NCI-H2227 treated with DMSO at 0.1 percent for 48 hours (cell line): ENCODE data around the gene ZNF304.
A peak's percentile ranks its signal among the peaks of the same experiment; 100 is the strongest.

Experiments used
- DNase-seq: peaks from one replicate; lab custom pipeline; 2025; lab: John Stamatoyannopoulos, UW

ZNF304 gene

GRCh38 chr19:57350877-57351805 lies at the start of gene ZNF304:
Gene ZNF304, plus strand, starts transcription at chr19:57351271. Its CDS starts 394 bp downstream, at chr19:57351665.
- DNase-seq, result peak; percentile 100

GRCh38 chr19:57302020-57302465 lies 49.0 kb upstream of the ZNF304 start:
- no peak for DNase-seq

DNA sequence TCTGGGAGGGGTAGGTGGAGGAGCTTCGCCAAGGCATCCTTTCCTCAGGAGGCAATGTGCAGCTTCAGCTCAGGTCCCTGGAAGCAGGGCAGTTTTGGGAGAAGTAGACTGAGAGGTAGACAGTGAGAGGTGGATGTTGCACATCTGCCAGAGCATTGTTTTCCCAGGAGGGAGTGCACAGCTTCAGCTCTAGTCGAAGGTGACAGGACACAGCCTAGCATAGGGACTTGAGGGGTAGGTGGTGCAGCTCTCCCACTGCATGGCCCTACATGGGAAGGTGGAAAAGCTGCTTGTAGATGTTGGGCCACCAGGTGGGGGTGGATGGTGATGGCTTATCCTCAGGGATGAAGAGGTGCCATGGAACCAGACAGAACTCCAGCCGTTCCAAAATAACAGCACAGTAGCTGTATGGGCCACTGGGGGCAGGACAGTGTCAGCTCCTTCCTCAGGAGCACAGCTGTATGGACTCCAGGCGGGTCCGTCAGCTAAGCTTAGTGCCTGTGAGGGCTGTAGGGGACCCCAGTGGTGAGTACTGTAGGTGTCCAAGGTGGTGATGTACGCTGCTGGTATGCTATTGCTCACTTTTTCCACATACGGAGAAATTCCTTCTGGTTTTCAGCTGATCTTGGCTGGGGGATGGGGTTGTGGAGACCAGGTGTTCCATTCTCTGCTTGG lies 48.2 kb upstream of the ZNF304 start:
- DNase-seq, result no peak

GRCh38 chr19:57305056-57305455 lies 46.0 kb upstream of the ZNF304 start:
- DNase-seq, result no peak

DNA sequence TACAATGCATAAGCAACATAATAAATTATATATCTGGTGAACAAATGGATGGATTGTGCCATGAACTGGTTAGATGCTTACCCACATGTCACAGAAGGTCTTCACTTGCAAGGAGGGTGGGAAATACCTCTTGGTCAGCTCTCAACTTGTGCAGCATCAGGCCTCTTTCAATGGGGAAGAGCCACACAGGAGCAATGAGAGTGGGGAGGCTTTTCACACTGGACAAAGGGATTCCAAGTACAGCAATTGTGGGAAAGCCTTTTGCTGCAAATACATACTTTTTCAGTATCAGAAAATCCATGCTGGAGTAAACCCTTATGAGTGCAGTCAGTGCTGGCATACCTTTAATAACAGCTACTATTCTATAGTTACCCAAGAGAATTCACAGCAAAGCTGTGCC lies 42.6 kb upstream of the ZNF304 start:
- no peak for DNase-seq

DNA sequence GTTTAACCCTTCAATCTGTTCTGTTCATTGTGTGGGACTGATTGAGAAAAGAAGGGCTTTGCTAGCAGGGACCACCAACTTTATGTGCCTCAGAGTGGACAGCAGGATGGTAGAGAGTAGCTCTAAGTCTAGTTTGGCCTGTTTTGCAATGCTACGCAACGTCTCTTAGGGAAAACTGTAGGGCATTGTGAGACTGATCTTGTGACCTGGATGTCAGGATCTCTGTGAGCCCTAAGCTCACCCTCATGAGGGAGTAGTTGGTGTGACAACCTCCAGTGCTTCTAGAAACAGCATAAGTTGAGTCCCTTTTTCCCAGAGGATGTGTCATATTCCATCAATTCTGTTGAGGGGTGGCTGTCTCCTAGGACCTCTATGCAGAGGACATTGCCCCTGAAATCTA lies 40.3 kb upstream of the ZNF304 start:
- no peak for DNase-seq

GRCh38 chr19:57314146-57314545 lies 36.9 kb upstream of the ZNF304 start:
- no peak for DNase-seq

- peak; percentile 82 for DNase-seq
These were observed 33.6 kb upstream of the ZNF304 start for GRCh38 chr19:57317503-57317902.

- DNase-seq, result no peak
These were observed 31.2 kb upstream of the ZNF304 start for GRCh38 chr19:57319869-57320179.

DNA sequence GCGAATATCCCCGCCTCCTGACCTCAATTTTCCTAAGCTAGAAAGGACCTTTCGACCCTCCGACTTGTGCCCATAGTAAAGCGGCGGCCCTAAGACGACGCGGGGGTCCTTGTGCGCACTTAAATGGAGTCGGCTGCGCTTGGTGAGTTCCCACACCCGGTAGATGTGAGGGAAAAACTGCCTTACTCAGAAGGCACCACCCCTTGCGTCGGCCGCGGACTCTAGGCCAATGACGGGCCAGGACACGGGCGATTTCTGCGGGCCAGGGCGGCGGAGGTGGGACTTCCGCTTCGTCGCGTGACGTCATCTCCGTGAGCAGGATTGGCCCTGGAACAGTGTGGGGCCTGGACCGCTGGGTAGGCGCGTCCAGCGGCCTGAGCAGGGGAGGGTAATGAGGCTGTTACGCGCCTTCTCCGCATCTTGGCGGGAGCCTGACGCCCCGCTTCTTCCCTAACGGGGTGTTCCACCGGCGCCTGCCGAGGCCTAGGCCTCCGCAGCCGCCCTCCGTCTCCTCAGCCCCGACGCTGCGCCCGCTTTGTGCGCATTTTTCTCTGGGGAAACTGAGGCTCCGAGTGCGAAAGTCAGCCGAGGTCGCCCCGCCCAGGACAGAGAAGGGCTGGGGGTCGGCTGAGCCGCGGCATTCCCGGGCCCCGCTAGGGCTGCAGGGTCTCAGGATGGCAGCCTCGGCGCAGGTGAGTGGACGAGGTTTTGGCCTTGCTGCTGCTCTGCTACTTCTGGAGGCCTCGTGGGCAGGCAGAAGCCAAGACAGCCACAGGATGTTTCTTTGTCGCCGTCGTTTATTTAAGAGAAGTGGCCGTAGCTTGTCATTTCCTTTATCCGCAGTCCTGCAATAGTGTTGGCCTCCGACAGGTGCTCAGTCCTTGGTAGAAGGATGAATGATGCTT lies 30.6 kb upstream of the ZNF304 start, which contains the start of gene ZNF543:
TSS of gene ZNF543 (plus strand) at position 293 of the 905 bp plus-strand sequence. CDS start at position 675, 382 bp downstream.
- peak; percentile 99 for DNase-seq

GRCh38 chr19:57321116-57321515 lies 30.0 kb upstream of the ZNF304 start:
- DNase-seq, result no peak

DNA sequence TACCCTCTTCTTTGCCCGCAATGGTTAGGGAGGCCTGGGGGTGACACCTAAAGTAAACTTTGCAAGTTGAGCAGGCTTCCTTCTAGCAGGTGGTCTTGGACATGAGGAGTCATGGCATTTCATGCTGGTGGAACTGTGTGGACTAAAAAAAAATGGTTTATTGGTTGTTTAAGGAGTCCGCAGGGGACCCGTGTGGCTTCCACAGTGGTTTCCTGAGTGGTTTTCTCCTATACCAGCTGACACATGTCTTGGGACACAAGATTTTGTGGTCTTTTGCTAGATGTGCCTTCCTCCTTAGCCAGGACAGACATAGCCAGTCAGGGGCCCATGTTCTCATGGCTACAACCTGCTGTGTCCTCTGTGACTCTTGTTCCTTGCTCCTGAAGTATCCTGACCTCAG lies 29.3 kb upstream of the ZNF304 start:
- no peak for DNase-seq

GRCh38 chr19:57324992-57325391 lies 26.1 kb upstream of the ZNF304 start:
- no peak for DNase-seq

DNA sequence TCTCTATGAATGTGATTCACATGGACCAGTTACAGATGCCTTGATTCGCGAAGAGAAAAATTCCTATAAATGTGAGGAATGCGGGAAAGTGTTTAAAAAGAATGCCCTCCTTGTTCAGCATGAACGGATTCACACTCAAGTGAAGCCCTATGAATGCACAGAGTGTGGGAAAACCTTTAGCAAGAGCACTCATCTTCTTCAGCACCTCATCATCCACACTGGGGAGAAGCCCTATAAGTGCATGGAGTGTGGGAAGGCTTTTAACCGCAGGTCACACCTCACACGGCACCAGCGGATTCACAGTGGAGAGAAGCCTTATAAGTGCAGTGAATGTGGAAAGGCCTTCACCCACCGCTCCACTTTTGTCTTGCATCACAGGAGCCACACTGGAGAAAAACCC lies 23.1 kb upstream of the ZNF304 start:
- no peak for DNase-seq

GRCh38 chr19:57334191-57334590 lies 16.9 kb upstream of the ZNF304 start:
- no peak for DNase-seq

GRCh38 chr19:57338877-57339276 lies 12.2 kb upstream of the ZNF304 start:
- DNase-seq, result no peak

DNA sequence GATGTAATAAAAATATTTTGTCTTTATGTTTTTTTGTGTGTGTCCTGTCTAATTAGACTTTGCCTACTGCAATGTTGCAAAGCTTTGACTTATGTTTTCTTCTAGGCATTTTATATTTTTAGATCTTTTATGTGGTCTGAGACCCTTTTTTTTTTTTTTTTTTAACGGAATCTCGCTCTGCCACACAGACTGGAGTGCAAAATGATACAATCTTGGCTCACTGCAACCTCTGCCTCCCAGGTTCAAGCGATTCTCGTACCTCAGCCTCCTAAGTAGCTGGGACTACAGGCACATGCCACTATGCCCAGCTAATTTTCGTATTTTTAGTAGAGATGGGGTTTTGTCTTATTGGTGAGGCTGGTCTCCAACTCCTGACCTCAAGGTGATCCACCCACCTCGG lies 8.5 kb upstream of the ZNF304 start:
- DNase-seq, result no peak

DNA sequence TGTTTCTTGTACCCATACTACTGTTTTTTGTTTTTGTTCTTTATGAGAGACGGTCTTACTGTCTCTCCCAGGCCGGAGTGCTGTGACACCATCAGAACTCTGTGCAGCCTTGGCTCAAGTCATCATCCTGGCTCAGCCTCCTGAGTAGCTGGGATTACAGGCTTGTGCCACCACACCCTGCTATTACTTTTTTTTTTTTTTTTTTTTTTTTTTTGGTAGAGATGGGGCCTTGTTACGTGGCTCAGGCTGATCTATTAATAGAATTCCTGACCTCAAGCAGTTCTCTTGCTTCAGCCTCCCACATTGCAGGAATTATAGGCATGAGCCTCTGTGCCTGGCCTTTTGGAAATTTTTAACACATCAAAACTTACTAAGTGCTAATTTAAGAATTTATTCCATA lies 2.9 kb upstream of the ZNF304 start:
- DNase-seq, result peak; percentile 32

- no peak for DNase-seq
These were observed 796 bp downstream of the ZNF304 start for GRCh38 chr19:57351867-57352266.

DNA sequence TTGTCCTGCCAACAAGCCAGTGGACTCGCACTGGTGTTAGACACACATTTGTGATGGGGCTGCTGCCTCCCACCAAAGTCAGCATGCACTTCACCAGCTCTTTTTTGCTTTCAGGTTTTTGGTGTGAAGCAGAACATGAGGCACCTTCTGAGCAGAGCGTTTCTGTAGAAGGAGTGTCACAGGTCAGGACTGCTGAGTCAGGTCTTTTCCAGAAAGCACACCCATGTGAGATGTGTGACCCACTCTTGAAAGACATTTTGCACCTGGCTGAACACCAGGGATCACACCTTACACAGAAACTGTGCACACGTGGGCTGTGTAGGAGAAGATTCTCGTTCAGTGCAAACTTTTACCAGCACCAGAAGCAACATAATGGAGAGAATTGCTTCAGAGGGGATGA lies 4.8 kb downstream of the ZNF304 start:
- DNase-seq, result no peak

GRCh38 chr19:57357406-57357805 lies 6.3 kb downstream of the ZNF304 start:
- no peak for DNase-seq

GRCh38 chr19:57359300-57359699 lies 8.2 kb downstream of the ZNF304 start:
- DNase-seq, result no peak
